ENCODE measurements around the gene CXCL11. TPM values are rescaled to one million over a fixed set of nuclear protein-coding genes. Genes with fewer than 3 reads are reported as not detected.

CXCL11 gene
- total RNA-seq, 1 experiment from 2014 or later: not detected

GRCh38 chr4:75997946-75998345 is 37.9 kb downstream of the CXCL11 start:
- Histone ChIP-seq H3K23ac (ENCODE audit: insufficient read length, low read depth, low read length) (no peak overlapping the region), H4K5ac (ENCODE audit: insufficient read length, low read depth, low read length) (no peak overlapping the region), H3K27me3 (ENCODE audit: insufficient read depth, low read length) (no peaks in the 10 kb centered on the region), H2BK15ac (ENCODE audit: low read depth, low read length) (no peak overlapping the region), H3K4ac (ENCODE audit: low read depth, low read length) (no peak overlapping the region), H2AK5ac (ENCODE audit: insufficient read length, low read length) (no peak overlapping the region), H3K27ac (ENCODE audit: insufficient read length, low read depth, low read length) (no peak overlapping the region), H2BK20ac (ENCODE audit: low read depth, low read length, poor library complexity, severe bottlenecking) (no peak overlapping the region), H3K79me2 (ENCODE audit: insufficient read depth, low read length) (no peaks in the 10 kb centered on the region), H2BK120ac (ENCODE audit: low read depth, low read length, poor library complexity, severe bottlenecking) (no peak overlapping the region), H3K23me2 (ENCODE audit: insufficient read length, low read depth, low read length, poor library complexity, severe bottlenecking) (no peaks in the 10 kb centered on the region), H3K18ac (ENCODE audit: insufficient read length, low read depth, low read length) (no peak overlapping the region), H3K79me1 (ENCODE audit: insufficient read depth, low read depth, low read length, poor library complexity, severe bottlenecking) (no peaks in the 10 kb centered on the region), H3K14ac (ENCODE audit: insufficient read depth, low read length) (no peak overlapping the region), H2BK12ac (ENCODE audit: insufficient read length, low read depth, low read length) (no peak overlapping the region), H2AFZ (ENCODE audit: low read length) (no peak overlapping the region), H2BK5ac (ENCODE audit: insufficient read length, low read length) (no peak overlapping the region), H3T11ph (ENCODE audit: low read length) (no peak overlapping the region), H4K20me1 (ENCODE audit: control insufficient read depth, insufficient read depth, insufficient read length) (no peaks in the 10 kb centered on the region), H4K91ac (ENCODE audit: insufficient read length, low read depth, low read length) (no peak overlapping the region), H3K4me1 (ENCODE audit: insufficient read depth, low read length) (no peaks in the 10 kb centered on the region), H4K8ac (replicated peaks; ENCODE audit: insufficient read length, low read depth, low read length) (no peak overlapping the region), H3K9me3 (ENCODE audit: control insufficient read depth, low read depth, low read length) (no peaks in the 10 kb centered on the region), H3K56ac (ENCODE audit: insufficient read length, low read depth, low read length) (no peak overlapping the region), H3K4me2 (ENCODE audit: insufficient read depth, insufficient read length, low read length) (no peak overlapping the region), H3K9ac (ENCODE audit: extremely low read depth, insufficient read length, low read length) (no peak overlapping the region)
- no peak for TF ChIP-seq CTCF (conservative IDR thresholded peaks at IDR 0.05)
- no CpG with 5 or more reads among the region's 2 CpGs for WGBS (ENCODE audit: extremely low coverage, insufficient read length, low lambda C conversion rate)
- no peak overlapping the region for H3K27ac Mint-ChIP-seq
- H3K4me3 Mint-ChIP-seq: no peak overlapping the region
- no peaks in the 10 kb centered on the region for H3K9me3 Mint-ChIP-seq
- peaks cover 12% of the 10 kb centered on the region for H3K27me3 Mint-ChIP-seq (ENCODE audit: low read depth)
- no peaks in the 10 kb centered on the region for H3K4me1 Mint-ChIP-seq
- H3K36me3 Mint-ChIP-seq (ENCODE audit: insufficient read depth in 1 of 3, low read depth in 3 of 3): no peaks in the 10 kb centered on the region
- no peak for DNase-seq
